ENCODE data around the gene TTF2. TPM values are rescaled to one million over a fixed set of nuclear protein-coding genes. Genes with fewer than 3 reads are reported as not detected.
A peak's percentile ranks its signal among the peaks of the same experiment; 100 is the strongest.
"Not testable (repeated sequence)": the region's sequence is repeated elsewhere in the genome, so short reads cannot be mapped to it uniquely, and the experiment has no call there.

The TTF2 gene
- total RNA-seq, 3 donors from 2014 or later, result 21.5 to 35.4 (median 30.2) TPM

- Histone ChIP-seq H3K4me1 (ENCODE audit: low read depth) (no peaks in the 10 kb centered on the region), H3K9me3 (no peaks in the 10 kb centered on the region), H3K4me3 (no peak overlapping the region), H3K36me3 (ENCODE audit: low read depth) (no peaks in the 10 kb centered on the region)
- DNase-seq, result no peak
- no peak for TF ChIP-seq CTCF (IDR thresholded peaks at IDR 0.05)
- intact Hi-C loops (cut with DNase I, micrococcal nuclease), result no loop called here
- ATAC-seq, result no peak
Measured at GRCh38 chr1:117146575-117147340, 86.6 kb downstream of the TTF2 start.

DNA sequence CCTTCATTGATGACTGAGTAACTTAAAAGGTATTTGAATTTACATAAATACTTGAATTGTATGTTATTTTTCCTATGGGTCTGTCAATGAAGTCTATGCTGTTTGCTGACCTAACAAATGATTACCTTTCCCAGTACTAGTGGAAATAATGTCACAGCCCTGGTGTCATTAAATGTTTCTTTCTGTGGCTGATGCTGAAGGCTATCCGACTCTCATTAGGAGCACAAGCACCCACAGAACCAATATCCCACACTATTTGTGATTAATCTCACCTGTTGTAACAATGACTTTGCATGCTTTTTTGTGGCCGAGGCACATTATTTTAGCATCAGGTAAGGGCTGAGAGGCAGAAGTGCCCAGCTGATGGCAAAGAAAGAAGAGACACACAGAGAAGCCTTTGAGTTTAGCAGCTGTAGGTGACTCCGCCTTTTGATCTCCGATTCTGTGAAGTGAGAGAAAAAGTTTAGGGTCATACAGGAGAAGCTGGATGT lies 87.3 kb downstream of the TTF2 start:
- H3K36me3 ChIP-seq (ENCODE audit: low read depth), result no peaks in the 10 kb centered on the region
- no peak for TF ChIP-seq CTCF (IDR thresholded peaks at IDR 0.05)
- ATAC-seq (no peak), DNase-seq (no peak)
- H3K9me3 ChIP-seq, result no peaks in the 10 kb centered on the region
- no peaks in the 10 kb centered on the region for H3K4me1 ChIP-seq (ENCODE audit: low read depth)
- no peak overlapping the region for H3K4me3 ChIP-seq
- intact Hi-C loops (cut with DNase I, micrococcal nuclease), result no loop called here

GRCh38 chr1:117147856-117148588 lies 87.9 kb downstream of the TTF2 start:
- ATAC-seq, result no peak
- no peak for TF ChIP-seq CTCF (IDR thresholded peaks at IDR 0.05)
- intact Hi-C loops (cut with DNase I, micrococcal nuclease), result no loop called here

GRCh38 chr1:117150316-117150715 lies 90.2 kb downstream of the TTF2 start:
- ATAC-seq (no peak), DNase-seq (no peak)
- Histone ChIP-seq H3K9me3 (no peaks in the 10 kb centered on the region), H3K4me3 (no peak overlapping the region), H3K36me3 (ENCODE audit: low read depth) (no peaks in the 10 kb centered on the region), H3K4me1 (ENCODE audit: low read depth) (no peaks in the 10 kb centered on the region)
- TF ChIP-seq CTCF (IDR thresholded peaks at IDR 0.05), result no peak
- intact Hi-C loops (cut with DNase I, micrococcal nuclease), result no loop called here

More at GRCh38 chr1:117147856-117148588, 87.9 kb downstream of the TTF2 start:
- H3K4me1 ChIP-seq (ENCODE audit: low read depth), result no peaks in the 10 kb centered on the region
- DNase-seq, result no peak
- no peaks in the 10 kb centered on the region for H3K9me3 ChIP-seq
- no peaks in the 10 kb centered on the region for H3K36me3 ChIP-seq (ENCODE audit: low read depth)
- H3K4me3 ChIP-seq, result no peak overlapping the region

GRCh38 chr1:117151305-117151704 lies 91.2 kb downstream of the TTF2 start:
- H3K4me3 ChIP-seq; H3K9me3 ChIP-seq; H3K36me3 ChIP-seq (ENCODE audit: low read depth); DNase-seq; intact Hi-C loops (cut with DNase I, micrococcal nuclease); H3K4me1 ChIP-seq (ENCODE audit: low read depth); ATAC-seq: not testable (repeated sequence)

Small RNA genes within 50 kb of the gene (microRNA-seq; reads per million reads assigned to microRNA genes)
- 36.3 reads per million, percentile 50 among the genes with 10 or more reads in this experiment for gene MIR942

Other genes starting within 250 kb of the TTF2 start
- gene PTGFRN, start 150.4 kb upstream of the TTF2 start, total RNA-seq, result 100 to 1,000 TPM in 1 of 3 donors, 10 to 100 TPM in 2; 74.4 to 185 (median 84.4) TPM
- gene CD101, start 58.6 kb upstream of the TTF2 start, total RNA-seq, result 1 to 10 TPM; 4.6 to 6.1 (median 4.7) TPM
- gene TRIM45, start 61.4 kb downstream of the TTF2 start, total RNA-seq, result 1 to 10 TPM; 2.0 to 2.9 (median 2.5) TPM
- not detected for gene VTCN1, start 150.6 kb downstream of the TTF2 start, total RNA-seq

Measured in mucosa of descending colon (tissue), 3 donors.